Neural cell (in vitro differentiated cells): Measurements from ENCODE around the gene RPP25. TPM values are rescaled to one million over a fixed set of nuclear protein-coding genes. Genes with fewer than 3 reads are reported as not detected.
A peak's percentile ranks its signal among the peaks of the same experiment; 100 is the strongest.

Source experiments
- H2AFZ ChIP-seq: fragments of 200-600, 300-800 bp; sonication (generic), shearing (Covaris generic); 2 replicates; pipeline ENCODE4 v1.6.0; 2014; ENCODE audit warnings: low read depth, mild to moderate bottlenecking, antibody characterized with exemption, low read length, moderate library complexity
- H3F3A ChIP-seq: fragments of 200-600 bp; shearing (Covaris generic); 2 replicates; pipeline ENCODE4 v1.6.1; 2016; ENCODE audit warnings: mild to moderate bottlenecking, moderate library complexity, mixed read lengths, antibody characterized with exemption, low read length; ENCODE audit not compliant: insufficient read depth, poor library complexity, severe bottlenecking
- H3K27ac ChIP-seq: fragments of 200-600, 300-800 bp; sonication (generic), shearing (Covaris generic); 2 replicates; pipeline ENCODE4 v1.5.1; 2014; ENCODE audit warnings: mild to moderate bottlenecking, low read length, moderate library complexity
- H3K27me3 ChIP-seq: fragments of 300-800, 200-600 bp; sonication (generic), shearing (Covaris generic); 2 replicates; pipeline ENCODE4 v1.6.0; 2014; ENCODE audit warnings: mild to moderate bottlenecking, low read depth, low read length, moderate library complexity; ENCODE audit not compliant: insufficient read depth
- H3K36me3 ChIP-seq: fragments of 300-800, 200-600 bp; sonication (generic), shearing (Covaris generic); 2 replicates; pipeline ENCODE4 v1.5.1; 2014; ENCODE audit warnings: mild to moderate bottlenecking, antibody characterized with exemption, low read length, moderate library complexity; ENCODE audit not compliant: insufficient read depth
- H3K4me2 ChIP-seq: fragments of 300-800, 200-600 bp; sonication (generic), shearing (Covaris generic); 2 replicates; pipeline ENCODE4 v1.6.0; 2014; ENCODE audit warnings: mild to moderate bottlenecking, low read length
- H3K4me3 ChIP-seq: fragments of 300-800, 200-600 bp; sonication (generic), shearing (Covaris generic); 2 replicates; pipeline ENCODE4 v1.5.1; 2014; ENCODE audit warnings: mild to moderate bottlenecking, low read length, moderate library complexity
- H3K79me2 ChIP-seq: fragments of 200-600 bp; shearing (Covaris generic); replicated peaks from 2 replicates; pipeline ENCODE4 v1.6.0; 2014; ENCODE audit warnings: mild to moderate bottlenecking, low read length, moderate library complexity; ENCODE audit not compliant: insufficient read depth
- H3K9ac ChIP-seq: fragments of 300-800, 200-600 bp; sonication (generic), shearing (Covaris generic); 2 replicates; pipeline ENCODE4 v1.6.1; 2016; ENCODE audit warnings: mild to moderate bottlenecking, low read length, mixed read lengths
- H3K9me2 ChIP-seq: fragments of 200-600 bp; shearing (Covaris generic); 2 replicates; pipeline ENCODE4 v1.6.1; 2016; ENCODE audit warnings: mild to moderate bottlenecking, low read length, mixed read lengths; ENCODE audit not compliant: insufficient read depth
- H3K9me3 ChIP-seq: fragments of 200-600, 300-800 bp; sonication (generic), shearing (Covaris generic); 2 replicates; pipeline ENCODE4 v1.6.1; 2016; ENCODE audit warnings: mild to moderate bottlenecking, mixed run types, low read length, moderate library complexity, mixed read lengths
- H4K20me1 ChIP-seq: fragments of 200-600 bp; shearing (Covaris generic); 2 replicates; pipeline ENCODE4 v1.6.1; 2016; ENCODE audit warnings: mild to moderate bottlenecking, mixed run types; ENCODE audit not compliant: insufficient read depth
- CTCF ChIP-seq: fragments of 450-650 bp; IDR thresholded peaks from 2 replicates; pipeline ENCODE4 v1.5.1; 2014; ENCODE audit warnings: antibody characterized with exemption, mild to moderate bottlenecking, moderate library complexity; ENCODE audit not compliant: poor library complexity, severe bottlenecking
- EP300 ChIP-seq: fragments of 450-650 bp; conservative IDR thresholded peaks from 2 replicates; pipeline ENCODE4 v1.6.1; 2014; ENCODE audit warnings: antibody characterized with exemption, mild to moderate bottlenecking, moderate library complexity; ENCODE audit not compliant: poor library complexity, severe bottlenecking
- EZH2 ChIP-seq: fragments of 200-600, 300-800 bp; shearing (Covaris generic), sonication (generic); IDR thresholded peaks from 2 replicates; pipeline ENCODE4 v1.6.1; 2014; ENCODE audit warnings: antibody characterized with exemption, low read length, borderline replicate concordance, mild to moderate bottlenecking; ENCODE audit not compliant: insufficient read depth, poor library complexity, severe bottlenecking
- MXI1 ChIP-seq: fragments of 450-650 bp; conservative IDR thresholded peaks from 2 replicates; pipeline ENCODE4 v1.6.1; 2014; ENCODE audit warnings: antibody characterized with exemption, mild to moderate bottlenecking; ENCODE audit not compliant: poor library complexity, severe bottlenecking
- POLR2AphosphoS5 ChIP-seq: IDR thresholded peaks from 2 replicates; pipeline ENCODE4 v1.6.1; 2012
- RAD21 ChIP-seq: fragments of 450-650 bp; conservative IDR thresholded peaks from 2 replicates; pipeline ENCODE4 v1.6.1; 2014; ENCODE audit warnings: antibody characterized with exemption, mild to moderate bottlenecking, moderate library complexity
- REST ChIP-seq: IDR thresholded peaks from 2 replicates; pipeline ENCODE4 v1.6.1; 2012; ENCODE audit warnings: borderline replicate concordance
- SMC3 ChIP-seq: fragments of 450-650 bp; conservative IDR thresholded peaks from 2 replicates; pipeline ENCODE4 v1.6.1; 2014; ENCODE audit warnings: antibody characterized with exemption, mild to moderate bottlenecking, moderate library complexity; ENCODE audit not compliant: poor library complexity
- TAF1 ChIP-seq: IDR thresholded peaks from 2 replicates; pipeline ENCODE4 v1.6.1; 2012; ENCODE audit warnings: low read depth
- polyA plus RNA-seq: library from polyadenylated mRNA; depleted of rRNA; stranded (reverse); fragments of >200 nt; gene quantifications from 2 replicates; pipeline ENCODE4 v1.2.3, GENCODE V29; 2014

Gene RPP25
- polyA plus RNA-seq, 1 donor from 2014 or later: 2.8 TPM

GRCh38 chr15:74957476-74958035 is 984 bp upstream of the RPP25 start:
- H4K20me1 ChIP-seq: no peaks in the 10 kb centered on the region
- H3K9me2 ChIP-seq: no peaks in the 10 kb centered on the region
- H3K36me3 ChIP-seq: no peaks in the 10 kb centered on the region
- H3K9ac ChIP-seq: peak overlapping the region; percentile 50
- H3K9me3 ChIP-seq: no peaks in the 10 kb centered on the region
- no peak overlapping the region for H2AFZ ChIP-seq
- H3K27me3 ChIP-seq: peaks cover 52% of the 10 kb centered on the region
- H3K4me2 ChIP-seq: peak overlapping the region; percentile 53
- peak overlapping the region; percentile 75 for H3K4me3 ChIP-seq
- H3K79me2 ChIP-seq: no peaks in the 10 kb centered on the region
- TF ChIP-seq REST: no peak
- no peak for TF ChIP-seq POLR2AphosphoS5
- no peak for TF ChIP-seq CTCF
- TF ChIP-seq RAD21: no peak
- TF ChIP-seq MXI1: no peak
- TF ChIP-seq TAF1: no peak
- TF ChIP-seq SMC3: no peak
- no peak for TF ChIP-seq EZH2
- H3F3A ChIP-seq: no peaks in the 10 kb centered on the region
- H3K27ac ChIP-seq: no peak overlapping the region

GRCh38 chr15:74955796-74956647 is 550 bp downstream of the RPP25 start:
- no peaks in the 10 kb centered on the region for H3K36me3 ChIP-seq
- no peaks in the 10 kb centered on the region for H3F3A ChIP-seq
- H2AFZ ChIP-seq: peak overlapping the region; percentile 51
- peak overlapping the region; percentile 75 for H3K4me3 ChIP-seq
- H3K27me3 ChIP-seq: peaks cover 52% of the 10 kb centered on the region
- H3K9me2 ChIP-seq: no peaks in the 10 kb centered on the region
- H3K79me2 ChIP-seq: no peaks in the 10 kb centered on the region
- H3K4me2 ChIP-seq: peak overlapping the region; percentile 35
- H4K20me1 ChIP-seq: no peaks in the 10 kb centered on the region
- no peaks in the 10 kb centered on the region for H3K9me3 ChIP-seq
- TF ChIP-seq CTCF: peak; percentile 75
- peak; percentile 25 for TF ChIP-seq EP300
- peak; percentile 92 for TF ChIP-seq MXI1
- no peak for TF ChIP-seq EZH2
- peak; percentile 14 for TF ChIP-seq REST
- no peak for TF ChIP-seq TAF1
- TF ChIP-seq SMC3: peak; percentile 77
- TF ChIP-seq RAD21: peak; percentile 59
- no peak overlapping the region for H3K27ac ChIP-seq
- H3K9ac ChIP-seq: peak overlapping the region; percentile 50
